GM04504 (cell line): Measurements from ENCODE around the gene SLC19A1.
"Not testable (repeated sequence)": the region's sequence is repeated elsewhere in the genome, so short reads cannot be mapped to it uniquely, and the experiment has no call there.

Experiments used
- DNase-seq: peaks from one replicate; pipeline ENCODE4 v3.0.0-alpha.2; 2012; ENCODE audit warnings: low read depth

Gene SLC19A1

DNA sequence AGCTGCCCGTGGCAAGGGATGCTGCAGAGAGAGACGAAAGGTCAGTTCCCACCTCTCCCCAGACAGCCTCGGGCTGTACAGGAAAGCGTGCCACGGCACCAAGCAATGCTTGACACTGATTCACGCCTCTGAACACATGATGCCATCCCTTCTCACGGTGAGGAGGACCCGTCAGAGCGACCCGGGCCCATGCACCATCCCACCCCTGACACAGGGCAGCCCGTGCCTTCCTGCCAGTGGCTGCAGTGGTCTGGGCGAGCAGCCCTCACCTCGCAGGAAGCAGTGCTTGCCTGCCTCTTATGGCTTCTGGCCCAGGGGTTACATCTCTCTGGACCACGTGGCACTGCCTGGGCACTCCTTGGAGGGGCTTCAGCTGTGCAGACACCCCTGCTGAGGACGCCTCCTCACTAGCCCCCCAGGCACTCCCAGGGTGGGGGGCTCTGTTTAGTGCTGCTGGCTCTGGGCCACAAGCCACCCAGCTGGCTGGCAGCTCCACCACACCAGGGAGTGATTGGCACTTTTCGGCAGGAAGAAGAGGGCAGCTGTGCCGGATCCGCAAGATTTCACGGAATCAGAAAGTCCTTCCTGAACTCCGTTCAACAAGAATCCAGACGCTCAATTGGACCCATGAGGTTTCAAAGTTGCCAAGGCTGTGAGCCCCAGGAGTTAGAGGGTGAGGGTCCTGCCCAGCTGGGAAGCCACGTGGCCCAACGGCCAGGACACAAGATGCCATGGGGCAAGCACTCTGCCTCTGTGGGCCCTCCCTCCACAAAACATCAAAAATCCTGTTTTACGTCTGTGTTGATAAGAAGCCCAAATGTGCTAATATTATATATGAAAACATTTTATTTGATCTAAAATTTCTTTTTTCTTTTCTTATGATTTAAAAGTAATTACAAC lies 34.8 kb upstream of the SLC19A1 start:
- no peak for DNase-seq

DNA sequence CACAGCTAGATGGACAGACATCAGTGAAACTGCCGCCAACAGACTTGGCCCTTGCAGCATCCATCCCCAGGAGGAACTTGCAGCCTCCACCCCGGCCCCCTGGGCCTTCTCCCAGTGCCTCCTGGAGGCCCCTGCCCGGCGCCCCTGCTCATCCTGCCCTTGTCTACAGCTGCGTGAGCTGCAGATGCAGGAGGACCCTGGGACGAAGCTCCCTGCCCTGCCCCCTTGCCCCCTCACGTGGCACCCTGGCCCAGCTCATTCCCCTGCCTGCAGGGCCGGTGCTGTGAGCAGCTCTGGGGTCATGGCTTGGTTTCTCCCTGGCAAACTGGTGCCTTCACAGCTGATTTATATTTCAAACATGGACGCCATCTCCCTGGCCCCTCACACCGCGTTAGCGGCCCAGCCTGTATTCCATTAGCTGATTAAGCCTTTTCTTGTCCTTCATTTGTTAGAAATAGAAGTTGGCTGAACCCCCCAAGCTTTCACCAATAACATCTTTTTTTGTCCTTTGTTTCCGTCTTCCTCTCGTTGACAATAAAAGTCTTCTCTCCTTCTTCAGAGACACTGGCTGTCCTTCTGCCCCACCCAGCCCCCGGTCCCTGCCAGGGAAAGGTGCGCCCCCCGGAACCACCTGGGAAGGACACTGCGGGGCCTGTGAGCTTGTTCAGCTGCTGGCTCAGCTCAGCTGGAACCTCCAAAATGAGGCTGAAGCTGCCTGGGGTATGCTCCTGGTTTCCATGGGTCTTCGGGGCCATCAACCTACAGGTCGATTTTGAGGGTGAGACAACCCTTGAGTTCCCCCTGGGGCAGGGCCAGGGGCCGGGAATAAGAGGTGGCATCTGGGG lies 34.0 kb upstream of the SLC19A1 start:
- DNase-seq, result no peak

DNA sequence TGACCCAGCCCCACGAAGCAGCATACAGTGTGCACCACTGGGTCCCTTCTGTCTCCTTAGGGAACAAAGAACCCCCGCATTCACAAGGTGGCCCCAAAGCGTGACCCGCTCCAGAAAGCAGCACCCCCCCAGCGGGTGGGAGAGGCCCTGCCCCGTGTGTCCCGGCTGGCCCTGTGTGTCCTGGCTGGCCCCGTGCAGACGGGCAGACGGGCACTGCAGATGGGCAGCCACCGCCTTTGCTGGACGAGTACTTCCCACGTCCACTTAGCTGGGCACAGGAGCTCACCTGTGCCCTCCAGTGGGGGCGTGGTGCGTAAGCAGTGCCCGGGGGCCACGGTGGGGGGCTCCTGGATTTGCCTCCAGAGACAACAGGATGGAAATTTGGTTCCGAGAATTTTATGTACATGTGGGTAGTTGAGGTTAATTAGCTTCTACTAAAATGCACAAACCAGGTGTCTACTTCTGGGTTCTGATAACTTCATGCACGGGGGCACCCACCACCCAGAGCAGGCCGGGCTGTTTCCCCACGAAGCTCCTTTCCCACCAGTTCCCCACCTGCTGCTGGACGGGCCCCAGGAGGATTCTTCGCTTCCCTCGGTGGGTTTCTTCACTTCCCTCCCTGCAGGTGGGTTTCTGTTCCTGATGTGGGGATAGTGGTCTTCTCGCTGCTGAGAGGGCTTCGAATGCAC lies 33.2 kb upstream of the SLC19A1 start:
- DNase-seq, result no peak

DNA sequence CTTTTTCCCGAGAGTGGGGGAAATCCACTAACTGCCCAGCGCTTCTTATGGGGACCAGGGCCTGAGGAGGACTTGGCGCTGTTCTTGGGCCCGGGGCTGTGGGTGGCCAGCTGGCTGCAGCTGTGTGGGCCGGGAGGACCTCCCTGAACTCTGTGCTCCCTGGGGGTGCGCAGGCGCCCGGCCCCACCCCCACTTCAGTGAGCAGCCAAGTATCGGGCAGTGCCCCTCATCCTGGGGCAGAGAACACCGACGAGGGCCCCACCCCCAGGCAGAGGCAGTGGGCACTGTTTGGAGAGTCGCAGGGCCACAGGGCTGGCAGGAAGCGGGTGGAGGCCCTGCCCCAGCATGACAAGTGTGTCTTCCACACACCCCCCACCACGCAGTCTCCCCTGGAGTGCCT lies 32.5 kb upstream of the SLC19A1 start:
- no peak for DNase-seq

DNA sequence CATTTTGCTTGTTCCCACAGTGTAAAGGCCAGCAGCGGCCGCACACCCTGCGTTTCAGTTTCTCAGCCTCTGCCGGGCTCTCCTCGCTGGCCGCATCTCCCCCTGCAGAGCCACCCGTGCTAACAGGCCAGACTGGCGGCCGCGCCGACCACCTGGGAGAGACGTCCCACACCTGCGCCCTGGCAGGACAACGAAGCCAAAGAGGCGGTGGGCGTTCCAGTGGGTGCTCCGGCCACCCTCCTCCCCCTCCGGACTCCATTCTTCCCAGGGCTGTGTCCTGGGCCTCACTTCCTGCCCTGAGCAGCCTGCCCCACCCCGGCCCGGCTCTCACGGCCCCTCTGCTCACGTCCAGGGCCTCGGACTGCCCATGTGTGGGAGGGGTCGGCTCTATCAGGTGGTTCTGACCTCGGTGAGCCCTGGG lies 31.9 kb upstream of the SLC19A1 start:
- no peak for DNase-seq

DNA sequence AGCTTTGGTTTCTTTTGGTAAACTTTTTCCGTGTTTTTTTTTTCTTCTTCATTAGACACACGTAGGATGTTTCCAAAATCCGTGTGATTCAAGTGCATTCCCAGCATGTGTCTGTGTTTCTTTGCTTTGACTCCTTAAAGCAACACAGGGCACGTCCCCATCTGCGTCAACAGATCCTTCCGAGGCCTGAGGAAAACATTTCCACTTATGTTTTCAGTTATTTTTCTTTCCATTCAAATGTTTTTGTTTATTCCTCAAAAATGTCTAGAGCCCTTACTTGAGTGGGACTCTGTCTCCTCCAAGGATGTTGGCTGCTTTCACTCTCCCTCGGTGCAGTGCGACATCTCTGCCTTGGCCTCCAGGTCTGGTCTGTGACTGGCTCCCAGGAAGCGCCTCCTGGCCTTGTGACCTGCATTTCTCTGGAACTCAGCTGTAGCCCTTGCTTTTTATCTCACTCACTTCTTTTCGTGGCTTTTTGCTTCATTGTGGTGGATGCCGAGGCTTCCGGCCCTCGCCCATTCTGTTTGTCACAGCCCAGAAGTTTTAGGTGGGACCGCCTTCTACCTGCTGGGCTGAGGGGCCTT lies 31.3 kb upstream of the SLC19A1 start:
- DNase-seq, result no peak

DNA sequence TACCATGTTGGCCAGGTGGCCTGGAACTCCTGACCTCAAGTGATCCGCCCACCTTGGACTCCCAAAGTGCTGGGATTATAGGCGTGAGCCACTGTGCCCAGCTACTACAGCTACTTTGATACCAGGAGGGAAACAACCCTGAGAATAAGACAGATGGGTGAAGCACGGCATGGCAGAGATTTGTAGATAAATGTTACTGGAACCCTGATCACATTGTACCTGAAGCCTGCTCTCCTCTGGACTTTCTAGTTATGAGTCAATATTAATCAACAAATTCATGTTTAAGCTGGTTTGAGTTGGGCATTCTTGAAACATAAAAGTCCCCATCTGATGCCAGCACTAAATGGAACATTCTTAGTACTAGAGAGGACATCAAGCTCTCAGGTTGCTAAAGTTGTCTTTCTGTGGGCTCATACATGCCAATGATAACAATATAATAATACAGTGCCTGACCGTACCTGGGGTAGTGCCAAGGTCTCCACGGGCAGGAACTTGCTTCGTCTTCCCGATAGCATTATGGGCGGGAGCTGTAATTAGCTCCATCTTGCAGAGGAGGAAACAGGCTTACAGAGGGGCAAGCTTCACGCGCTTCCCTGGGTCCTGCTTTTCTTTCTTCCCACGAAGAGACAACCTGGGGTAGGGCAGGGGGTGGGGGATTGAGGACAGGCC lies 30.7 kb upstream of the SLC19A1 start:
- no peak for DNase-seq

DNA sequence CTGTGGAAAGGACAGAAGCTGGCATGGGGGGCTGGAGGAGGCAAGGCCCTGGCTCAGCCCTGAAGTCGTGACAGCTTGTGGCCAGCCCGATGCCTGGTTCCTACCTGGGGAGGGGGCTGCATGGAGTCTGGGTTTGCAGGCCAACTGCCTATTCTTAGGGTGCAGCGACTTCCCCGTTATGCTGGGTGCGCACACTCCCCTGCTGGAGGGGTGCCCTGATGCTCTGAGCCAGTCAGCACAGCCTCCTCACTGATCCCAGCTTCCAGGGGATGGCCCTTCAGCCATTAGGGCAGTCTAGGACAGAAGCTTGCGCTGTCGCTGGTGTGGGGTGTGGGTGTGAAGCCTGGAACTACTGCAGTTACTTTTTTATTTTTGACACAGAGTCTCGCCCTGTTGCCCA lies 30.0 kb upstream of the SLC19A1 start:
- DNase-seq, result no peak

DNA sequence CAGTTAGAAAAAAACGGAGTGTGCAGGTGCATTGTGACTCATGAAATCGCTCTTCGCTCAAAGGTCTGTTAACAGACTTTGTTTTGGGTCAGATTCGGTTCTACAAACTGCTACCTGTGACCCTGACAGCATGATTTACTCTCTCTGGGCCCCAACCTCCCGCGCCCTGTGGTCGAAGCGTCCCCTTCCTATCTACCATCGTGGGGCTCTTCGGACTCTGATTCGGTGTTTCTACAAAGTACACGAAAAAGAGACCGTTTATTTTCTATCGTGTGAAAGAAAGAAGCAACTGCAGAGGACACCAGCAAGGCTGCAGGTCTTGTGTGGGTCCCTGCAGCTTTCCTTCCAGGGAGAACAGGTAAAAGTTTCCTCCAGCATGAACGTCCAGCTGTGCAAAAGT lies 29.4 kb upstream of the SLC19A1 start:
- no peak for DNase-seq

DNA sequence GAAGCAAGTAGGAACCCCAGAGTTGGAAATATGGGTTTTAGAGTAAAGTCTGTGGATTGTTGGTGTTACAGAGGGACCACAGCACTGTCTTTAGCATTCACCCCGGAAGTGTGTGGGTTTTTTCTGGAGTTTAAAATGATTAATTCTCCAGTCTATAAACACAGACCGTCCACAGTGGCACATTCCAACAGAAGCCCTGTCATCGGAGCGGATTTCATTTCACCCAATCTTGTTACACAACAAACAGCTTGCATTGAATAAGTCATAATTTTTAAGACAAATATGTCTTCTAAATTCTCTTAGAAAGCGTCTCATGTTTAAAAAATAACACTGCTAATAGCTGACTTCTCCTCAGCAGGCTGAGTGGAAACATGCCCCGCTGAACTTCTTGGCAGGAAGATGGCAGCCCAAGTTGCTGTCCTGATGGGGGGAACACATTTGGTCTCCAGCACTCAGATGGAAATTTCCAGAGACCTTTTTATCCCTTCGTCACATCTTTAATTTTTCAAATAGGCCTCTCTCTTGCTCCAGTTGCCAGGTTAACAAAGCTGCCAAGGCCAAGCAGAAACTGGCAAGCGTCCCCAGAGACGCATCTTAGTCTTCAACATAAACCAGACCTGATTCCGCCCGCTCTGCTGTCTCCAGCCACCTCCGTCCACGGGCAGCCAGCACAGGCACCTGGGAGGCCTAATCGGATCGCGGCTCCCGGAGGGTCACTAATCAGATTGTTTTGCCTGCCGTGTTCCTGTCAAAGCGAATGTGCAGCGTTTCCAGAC lies 28.8 kb upstream of the SLC19A1 start:
- DNase-seq, result peak; percentile 50

DNA sequence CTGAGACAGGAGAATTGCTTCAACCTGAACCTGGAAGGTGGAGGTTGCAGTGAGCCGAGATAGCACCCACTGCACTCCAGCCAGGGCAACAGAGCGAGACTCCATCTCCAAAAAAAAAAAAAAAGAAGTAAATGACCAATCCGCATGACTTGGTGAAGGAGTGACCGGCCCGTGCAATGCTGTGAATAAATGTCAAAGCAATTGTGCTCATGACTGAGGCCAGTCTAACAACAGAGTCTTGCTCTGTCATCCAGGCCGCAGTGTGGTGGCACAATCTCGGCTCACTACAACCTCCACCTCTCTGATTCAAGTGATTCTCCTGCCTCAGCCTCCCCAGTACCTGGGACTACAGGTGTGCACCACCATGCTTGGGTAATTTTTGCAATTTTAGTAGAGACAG lies 27.8 kb upstream of the SLC19A1 start:
- no peak for DNase-seq

DNA sequence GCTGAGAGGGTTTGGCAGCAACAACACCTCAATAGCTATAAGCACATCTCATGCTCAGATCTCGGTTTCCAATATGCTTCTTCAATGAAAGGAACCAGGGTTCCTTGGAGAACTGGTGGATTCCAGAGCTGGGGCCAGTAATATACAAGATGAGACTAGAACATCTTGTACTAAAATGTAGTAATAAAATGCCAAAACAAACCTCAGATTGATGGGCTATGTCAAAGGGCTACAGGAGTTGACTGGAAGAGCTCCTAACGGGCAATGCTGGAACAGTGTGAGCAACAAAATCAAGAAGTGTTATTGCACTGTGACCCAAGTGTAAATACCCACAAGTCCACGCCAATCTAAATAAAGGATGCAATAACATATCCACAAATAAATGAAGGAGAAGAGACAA lies 26.1 kb upstream of the SLC19A1 start:
- DNase-seq, result no peak

DNA sequence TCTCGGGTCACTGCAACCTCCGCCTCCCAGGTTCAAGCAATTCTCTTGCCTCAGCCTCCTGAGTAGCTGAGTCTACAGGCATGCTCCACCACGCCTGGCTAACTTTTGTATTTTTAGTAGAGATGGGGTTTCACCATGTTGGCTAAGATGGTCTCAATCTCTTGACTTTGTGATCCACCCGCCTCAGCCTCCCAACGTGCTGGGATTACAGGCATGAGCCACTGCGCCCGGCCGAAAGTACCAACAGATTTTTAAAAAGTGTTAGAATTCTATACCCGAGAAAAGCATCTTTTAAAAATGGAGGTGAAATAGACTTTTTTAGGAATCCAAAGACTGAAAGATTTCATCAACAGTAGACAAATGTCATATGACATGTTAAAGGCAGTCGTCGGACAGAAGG lies 21.9 kb upstream of the SLC19A1 start:
- not testable (repeated sequence) for DNase-seq

DNA sequence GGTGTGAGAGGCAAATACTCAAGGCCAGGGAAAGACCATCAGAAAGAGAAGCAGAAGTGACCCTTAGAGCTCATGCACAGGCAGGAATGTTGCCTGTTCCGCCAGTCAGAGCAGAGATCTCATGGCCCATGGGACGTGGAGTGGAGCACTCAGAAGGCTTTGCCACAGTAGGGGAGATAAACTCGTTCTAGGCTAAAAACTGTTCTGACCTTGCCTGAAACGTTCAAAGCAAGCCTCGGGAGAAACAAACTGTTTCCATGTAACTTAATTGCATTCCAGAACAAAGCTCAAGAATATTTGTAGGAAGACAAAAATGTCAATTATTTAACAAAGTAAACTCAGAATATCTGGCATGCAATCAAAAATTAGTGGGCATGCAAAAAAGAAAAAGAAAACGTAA lies 20.7 kb upstream of the SLC19A1 start:
- no peak for DNase-seq

DNA sequence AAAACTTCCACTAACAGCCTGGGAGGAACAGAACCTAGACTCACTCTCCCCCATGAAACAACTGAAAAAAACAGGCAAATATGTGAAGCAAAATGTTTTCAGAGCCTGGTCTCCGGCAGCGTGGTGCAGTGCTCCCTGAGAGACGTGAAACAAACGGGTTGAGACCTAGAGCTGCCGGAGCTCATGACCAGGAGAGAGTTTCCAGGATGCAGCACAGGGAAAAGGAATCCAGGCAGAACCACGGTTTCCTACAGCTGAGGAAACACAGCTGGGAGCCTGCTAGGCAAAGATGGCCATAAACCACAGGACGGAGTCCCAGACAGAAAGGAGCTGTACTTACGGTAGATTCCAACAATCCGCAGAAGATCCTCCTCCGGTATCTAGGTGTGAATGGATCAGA lies 20.2 kb upstream of the SLC19A1 start:
- DNase-seq, result no peak

DNA sequence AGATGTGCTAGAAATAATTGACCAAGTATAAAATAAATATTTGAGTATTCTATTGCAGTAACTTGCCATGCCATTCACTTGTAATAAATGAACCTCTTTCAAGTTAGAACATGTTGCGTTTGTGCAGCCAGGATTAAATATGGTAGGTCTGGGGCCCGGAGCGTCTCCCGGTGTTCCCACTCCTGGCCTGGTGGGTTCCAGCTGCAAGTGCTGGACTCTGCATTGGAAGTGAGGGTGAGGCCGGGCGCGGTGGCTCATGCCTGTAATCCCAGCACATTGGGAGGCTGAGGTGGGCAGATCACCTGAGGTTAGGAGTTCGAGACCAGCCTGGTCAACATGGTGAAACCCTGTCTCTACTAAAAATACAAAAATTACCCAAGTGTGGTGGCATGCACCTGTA lies 19.0 kb upstream of the SLC19A1 start:
- DNase-seq, result not testable (repeated sequence)

DNA sequence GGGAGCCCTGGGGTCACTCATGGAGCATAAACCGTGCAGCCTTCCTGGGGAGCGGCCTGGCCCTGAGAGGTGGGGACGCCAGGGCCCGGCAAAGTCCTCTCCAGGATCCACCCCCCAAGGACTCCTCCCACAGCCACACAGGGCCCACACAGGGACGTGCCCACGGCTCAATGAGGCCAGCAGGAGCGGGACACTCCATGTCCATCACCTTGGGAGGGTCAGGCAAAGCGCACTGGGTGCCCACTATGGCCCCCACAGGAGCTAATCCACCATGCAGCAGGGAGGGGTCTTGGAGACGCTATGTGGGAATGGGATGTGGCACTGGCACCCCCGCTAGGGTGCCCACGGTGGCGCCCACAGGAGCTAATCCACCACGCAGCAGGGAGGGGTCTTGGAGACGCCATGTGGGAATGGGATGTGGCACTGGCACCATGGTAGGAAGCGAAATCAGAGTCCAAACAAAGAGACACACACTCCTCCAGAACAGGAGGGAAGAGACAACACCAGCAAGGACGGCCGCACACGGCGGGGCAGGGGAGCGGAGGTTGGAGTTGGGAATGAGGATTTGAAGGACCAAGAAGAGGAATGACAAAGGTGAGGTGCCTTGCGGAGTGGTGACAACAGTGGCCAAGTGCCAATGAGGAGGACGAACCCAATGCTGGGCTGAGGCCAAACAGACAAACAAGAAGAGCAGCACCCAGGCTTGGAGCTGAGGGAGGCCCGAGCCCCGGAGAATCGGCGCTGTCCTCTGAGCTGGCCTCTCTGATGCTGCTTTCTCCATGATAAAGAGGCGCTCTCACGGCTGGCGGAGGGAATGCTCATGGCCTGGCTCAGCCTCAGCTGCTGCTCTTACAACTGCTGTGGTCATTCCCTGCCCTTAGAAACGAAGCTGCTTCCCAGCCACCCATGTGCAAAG lies 18.1 kb upstream of the SLC19A1 start:
- DNase-seq, result no peak

DNA sequence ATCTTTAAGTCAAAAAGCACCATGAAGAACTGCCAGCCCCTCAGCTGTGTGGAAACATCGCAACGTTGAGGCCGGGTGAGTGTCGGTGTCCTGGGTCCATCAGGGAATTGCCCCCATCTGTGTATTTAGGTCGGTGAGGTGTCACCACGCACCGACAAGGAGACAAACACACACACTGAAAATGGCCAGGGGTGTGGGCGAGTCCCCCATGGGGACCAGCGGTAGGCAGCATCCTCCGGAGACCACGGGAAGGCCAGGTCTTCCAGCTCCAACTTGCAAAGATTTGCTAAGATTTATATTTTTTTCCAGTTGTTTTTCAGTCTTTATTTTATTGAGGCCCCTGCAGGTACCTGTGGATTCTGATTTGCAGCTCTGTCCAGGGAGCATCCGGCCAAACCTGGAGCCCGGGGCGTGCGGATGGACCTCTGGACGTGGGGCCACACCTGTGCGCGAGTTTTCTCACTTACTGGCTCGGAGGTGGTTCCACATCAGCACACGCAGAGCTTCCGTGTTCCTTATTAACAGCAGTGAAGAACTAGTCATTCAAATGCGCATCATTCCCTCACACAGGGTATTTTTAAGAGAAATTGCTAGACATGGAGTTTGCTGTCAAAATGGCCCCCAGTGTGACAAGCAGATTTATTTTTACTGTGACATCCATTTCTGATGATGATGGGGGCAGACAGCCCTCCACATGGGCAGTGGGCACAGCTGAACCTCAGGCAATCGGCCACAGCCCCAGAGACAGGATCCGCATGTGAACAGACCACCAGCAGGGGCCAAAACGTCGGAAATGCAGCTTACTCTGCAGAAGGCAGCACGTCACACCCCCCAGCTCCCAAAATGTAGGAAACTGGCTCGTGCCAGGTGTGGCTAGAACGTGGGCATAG lies 17.2 kb upstream of the SLC19A1 start:
- no peak for DNase-seq
